Regular cardiac myocyte (primary cell): ENCODE data around the gene MRPL23. TPM values are rescaled to one million over a fixed set of nuclear protein-coding genes. Genes with fewer than 3 reads are reported as not detected.

Experiments
- total RNA-seq: library from RNA; depleted of rRNA; stranded (reverse); fragments of >200 nt; gene quantifications from 2 replicates; pipeline ENCODE4 v1.2.3, GENCODE V29; 2014

MRPL23 gene
- total RNA-seq: 76.1 and 199 TPM in 2 replicates

GRCh38 chr11:1946812-1947484, at the start of gene MRPL23:
Gene MRPL23 (plus strand): TSS chr11:1947332. CDS start chr11:1947363, 31 bp downstream.

GRCh38 chr11:1919391-1920127, 27.6 kb upstream of the MRPL23 start, which contains the start of gene TNNT3:
Gene TNNT3 (plus strand): TSS chr11:1919703. CDS start chr11:1922875, 3,172 bp downstream.

GRCh38 chr11:1997755-1998154, 50.6 kb downstream of the MRPL23 start, which contains the start of gene H19:
Gene H19 (minus strand): TSS chr11:1997842.

Other genes with a start within 250 kb of the MRPL23 start
- 1.7 and 2.8 TPM in 2 replicates for gene IFITM10, start 196.7 kb upstream of the MRPL23 start, total RNA-seq
- 95.1 and 355 TPM in 2 replicates for gene CTSD, start 183.4 kb upstream of the MRPL23 start, total RNA-seq
- gene SYT8, start 112.3 kb upstream of the MRPL23 start, total RNA-seq: not detected in 2 replicates
- gene TNNI2, start 108.4 kb upstream of the MRPL23 start, total RNA-seq: not detected in 2 replicates
- gene LSP1, start 94.2 kb upstream of the MRPL23 start, total RNA-seq: 0.85 and 1.3 TPM in 2 replicates
- not detected in 2 replicates for gene PRR33, start 55.4 kb upstream of the MRPL23 start, total RNA-seq
- 0.56 TPM in 1 of 2 replicates, not detected in the other for gene TNNT3, start 27.6 kb upstream of the MRPL23 start, total RNA-seq
- 9.2 and 52.7 TPM in 2 replicates for gene H19, start 50.5 kb downstream of the MRPL23 start, total RNA-seq
- under 0.01 and 1.7 TPM in 2 replicates for gene IGF2, start 192.1 kb downstream of the MRPL23 start, total RNA-seq
- not detected in 2 replicates for gene INS, start 213.9 kb downstream of the MRPL23 start, total RNA-seq
- not detected in 2 replicates for gene TH, start 224.5 kb downstream of the MRPL23 start, total RNA-seq